SK-N-SH (cell line): Measurements from ENCODE around the gene KLHDC8A. TPM values are rescaled to one million over a fixed set of nuclear protein-coding genes. Genes with fewer than 3 reads are reported as not detected.

ENCODE experiments used
- CTCF ChIA-PET: fragments of 300-600, 350-600 bp; formaldehyde crosslinking; extraction: SDS; loops from one replicate; lab custom pipeline; 2021; lab: Yijun Ruan, JAX
- POLR2A ChIA-PET: fragments of 350-600 bp; sonication (Branson Sonifier 250); formaldehyde crosslinking; extraction: SDS; loops from one replicate; lab custom pipeline; 2020; ENCODE audit warnings: antibody characterized with exemption, inconsistent platforms; lab: Yijun Ruan, JAX
- DNase-seq: peaks from one replicate; pipeline ENCODE4 v3.0.0; 2012
- H2AFZ ChIP-seq: fragments of 200-600 bp; sonication (generic); 2 replicates; pipeline ENCODE4 v1.8.1; 2016; ENCODE audit warnings: antibody characterized with exemption, mild to moderate bottlenecking, low read depth
- H3F3A ChIP-seq: fragments of 200-600 bp; sonication (generic); replicated peaks from 2 replicates; pipeline ENCODE3; 2016; ENCODE audit warnings: antibody characterized with exemption, mild to moderate bottlenecking; ENCODE audit not compliant: insufficient read depth
- H3K27ac ChIP-seq, 2 experiments: fragments of 200-500 bp in 1 of 2; fragments of 200-600 bp in 1 of 2; sonication (Bioruptor generic) in 1 of 2; sonication (generic), shearing (Covaris generic) in 1 of 2; 2 replicates each; pipeline versions ENCODE4 v1.5.1 to v1.6.1; 2014 to 2016; ENCODE audit warnings: low read depth in 2 of 2, inconsistent platforms in 1 of 2, low read length in 1 of 2, mild to moderate bottlenecking in 1 of 2, mixed read lengths in 1 of 2
- H3K27me3 ChIP-seq: fragments of 200-600 bp; sonication (generic), shearing (Covaris generic); 2 replicates; pipeline ENCODE4 v1.6.1; 2016; ENCODE audit warnings: mixed run types; ENCODE audit not compliant: insufficient read depth
- H3K36me3 ChIP-seq, 2 experiments: fragments of 200-500 bp in 1 of 2; fragments of 200-600 bp in 1 of 2; sonication (Bioruptor generic) in 1 of 2; sonication (generic) in 1 of 2; replicated peaks in 1 of 2; 2 replicates each; pipeline versions ENCODE3 to v1.5.1; 2014 to 2016; ENCODE audit warnings: low read length in 1 of 2, mild to moderate bottlenecking in 1 of 2; ENCODE audit not compliant: insufficient read depth in 2 of 2, control insufficient read depth in 1 of 2
- H3K4me1 ChIP-seq, 2 experiments: fragments of 200-500 bp in 1 of 2; fragments of 200-600 bp in 1 of 2; sonication (Bioruptor generic) in 1 of 2; sonication (generic), shearing (Covaris generic) in 1 of 2; 2 replicates each; pipeline versions ENCODE4 v1.5.1 to v1.6.1; 2014 to 2016; ENCODE audit warnings: low read depth in 1 of 2, low read length in 1 of 2, mixed run types in 1 of 2; ENCODE audit not compliant: insufficient read depth in 2 of 2, control insufficient read depth in 1 of 2
- H3K4me2 ChIP-seq: fragments of 200-600 bp; sonication (generic), shearing (Covaris generic); 2 replicates; pipeline ENCODE4 v1.6.1; 2017; ENCODE audit warnings: mixed run types
- H3K4me3 ChIP-seq, 2 experiments: fragments of 200-500 bp in 1 of 2; fragments of 200-600 bp in 1 of 2; sonication (Bioruptor generic) in 1 of 2; sonication (generic), shearing (Covaris generic) in 1 of 2; 2 replicates each; pipeline versions ENCODE4 v1.5.1 to v1.8.1; 2014 to 2016; ENCODE audit warnings: low read depth in 2 of 2, inconsistent platforms in 1 of 2, low read length in 1 of 2, mild to moderate bottlenecking in 1 of 2, mixed read lengths in 1 of 2, moderate library complexity in 1 of 2
- H3K79me2 ChIP-seq: fragments of 200-600 bp; sonication (generic); 2 replicates; pipeline ENCODE4 v1.8.1; 2017; ENCODE audit warnings: mild to moderate bottlenecking; ENCODE audit not compliant: insufficient read depth
- H3K9ac ChIP-seq: fragments of 200-600 bp; sonication (generic); 2 replicates; pipeline ENCODE4 v1.6.1; 2017; ENCODE audit warnings: mixed run types
- H3K9me2 ChIP-seq: fragments of 200-600 bp; sonication (generic); 2 replicates; pipeline ENCODE4 v1.6.1; 2017; ENCODE audit warnings: mixed run types
- H3K9me3 ChIP-seq: fragments of 200-600 bp; sonication (generic); 2 replicates; pipeline ENCODE4 v1.6.1; 2017; ENCODE audit warnings: mixed run types, mild to moderate bottlenecking, moderate library complexity
- H4K20me1 ChIP-seq: fragments of 200-600 bp; sonication (generic); 2 replicates; pipeline ENCODE4 v1.6.1; 2017; ENCODE audit warnings: mild to moderate bottlenecking, mixed run types; ENCODE audit not compliant: insufficient read depth
- CHD2 ChIP-seq: fragments of 150-350 bp; IDR thresholded peaks from 2 replicates; pipeline ENCODE4 v1.6.1; 2018; ENCODE audit warnings: low read length; ENCODE audit not compliant: partially characterized antibody
- EZH2phosphoT487 ChIP-seq: fragments of 200-600 bp; sonication (generic); IDR thresholded peaks from 2 replicates; pipeline ENCODE4 v1.6.1; 2017; ENCODE audit warnings: low read depth, mixed run types, mild to moderate bottlenecking, antibody characterized with exemption, moderate library complexity, borderline replicate concordance
- GABPA ChIP-seq: IDR thresholded peaks from 2 replicates; pipeline ENCODE4 v1.4.0; 2012; ENCODE audit warnings: low read depth, mild to moderate bottlenecking
- GATA2 ChIP-seq: sonication (generic); formaldehyde crosslinking; IDR thresholded peaks from 2 replicates; pipeline ENCODE4 v1.5.0; 2020; ENCODE audit warnings: mild to moderate bottlenecking, missing genetic modification reagents
- MXI1 ChIP-seq: IDR thresholded peaks from 2 replicates; pipeline ENCODE4 v1.6.1; 2012; ENCODE audit warnings: mild to moderate bottlenecking, low read depth, low read length, improper control_type of control experiment
- PBX3 ChIP-seq: IDR thresholded peaks from 2 replicates; pipeline ENCODE4; 2012
- POLR2AphosphoS5 ChIP-seq: IDR thresholded peaks from 2 replicates; pipeline ENCODE4 v1.6.1; 2012; ENCODE audit warnings: low read depth, low read length
- REST ChIP-seq: IDR thresholded peaks from 2 replicates; pipeline ENCODE4 v1.6.1; 2012; ENCODE audit warnings: mild to moderate bottlenecking, low read depth, low read length, moderate library complexity
- RFX5 ChIP-seq: IDR thresholded peaks from 2 replicates; pipeline ENCODE4 v1.6.1; 2012; ENCODE audit warnings: mild to moderate bottlenecking, improper control_type of control experiment, low read length
- RXRA ChIP-seq: IDR thresholded peaks from 2 replicates; pipeline ENCODE4 v1.4.0; 2012; ENCODE audit warnings: low read depth, mild to moderate bottlenecking, borderline replicate concordance
- SIN3A ChIP-seq: IDR thresholded peaks from 2 replicates; pipeline ENCODE4 v1.6.1; 2012; ENCODE audit warnings: low read depth, mild to moderate bottlenecking, low read length, moderate library complexity, borderline replicate concordance
- SMC3 ChIP-seq: IDR thresholded peaks from 2 replicates; pipeline ENCODE4 v1.6.1; 2012; ENCODE audit warnings: low read depth, low read length, improper control_type of control experiment
- TAF1 ChIP-seq: IDR thresholded peaks from 2 replicates; pipeline ENCODE4 v1.6.1; 2012; ENCODE audit warnings: low read depth, mild to moderate bottlenecking, low read length, moderate library complexity, borderline replicate concordance
- TCF12 ChIP-seq: IDR thresholded peaks from 2 replicates; pipeline ENCODE4 v1.4.0; 2012
- WGBS: methylation state at CpG from one replicate; pipeline ENCODE4 v1.1.6; 2017; ENCODE audit warnings: low lambda C conversion rate; 5-methylcytosine and 5-hydroxymethylcytosine counted together
- polyA plus RNA-seq, 3 experiments: library from polyadenylated mRNA; depleted of rRNA; stranded (reverse); fragments of >200 nt; gene quantifications; 2 replicates each; pipeline ENCODE4 v1.2.3, GENCODE V29; 2012
- TF ChIP-seq, protein P1 (sequence below): fragments of 150-350 bp; IDR thresholded peaks from 2 replicates; pipeline ENCODE4 v1.6.1; 2017; ENCODE audit warnings: antibody characterized with exemption, low read length, low read depth, borderline replicate concordance
- TF ChIP-seq, protein P2 (sequence below): IDR thresholded peaks from 2 replicates; pipeline ENCODE4 v1.4.0; 2012; ENCODE audit warnings: low read depth, borderline replicate concordance
- TF ChIP-seq, protein P3 (sequence below): fragments of 150-350 bp; IDR thresholded peaks from 2 replicates; pipeline ENCODE4 v1.6.1; 2016; ENCODE audit warnings: mild to moderate bottlenecking, low read depth, low read length
- TF ChIP-seq, protein P4 (sequence below): IDR thresholded peaks from 2 replicates; pipeline ENCODE4 v1.4.0; 2012; ENCODE audit warnings: low read depth, borderline replicate concordance

Gene KLHDC8A
- polyA plus RNA-seq, 1 of the 3 experiments (the other 2 are of a cell fraction), result 0.02 TPM

DNA sequence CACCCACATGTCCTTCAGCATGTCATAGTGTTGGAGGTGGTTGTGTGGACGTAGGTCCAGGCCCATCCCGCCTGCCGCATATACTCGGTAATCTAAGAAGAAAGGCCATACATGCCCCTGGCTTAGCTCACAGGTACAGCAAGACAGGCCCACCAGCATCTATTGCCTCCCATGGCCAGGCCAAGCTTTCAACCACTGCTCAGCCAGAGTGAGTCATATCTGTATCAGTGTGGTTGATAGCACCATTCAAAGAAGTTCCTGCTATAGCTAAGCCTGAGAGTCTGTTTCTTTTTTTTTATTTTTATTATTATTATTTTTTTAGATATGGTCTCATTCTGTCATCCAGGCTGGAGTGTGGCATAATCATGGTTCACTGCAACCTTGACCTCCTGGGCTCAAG is 17.0 kb downstream of the KLHDC8A start:
- Histone ChIP-seq H3K9me3 (no peaks in the 10 kb centered on the region), H3K36me3 (no peaks in the 10 kb centered on the region), H3F3A (no peaks in the 10 kb centered on the region), H3K27ac (no peak overlapping the region), H3K4me3 (no peak overlapping the region), H4K20me1 (no peaks in the 10 kb centered on the region), H2AFZ (no peak overlapping the region), H3K9ac (no peak overlapping the region), H3K4me2 (no peak overlapping the region), H3K79me2 (no peaks in the 10 kb centered on the region), H3K27me3 (peaks cover 11% of the 10 kb centered on the region; the same call in 1 of the 2 replicates), H3K9me2 (no peaks in the 10 kb centered on the region), H3K4me1 (peaks cover 0 to 7% of the 10 kb centered on the region in 2 experiments; a peak in 1 of 4 replicates)
- WGBS, result 96% methylated on average over 4 of the region's 4 CpGs
- TF ChIP-seq EZH2phosphoT487, result no peak
- TF ChIP-seq RFX5, result no peak
- TF ChIP-seq TAF1, result no peak
- no peak for TF ChIP-seq GABPA
- TF ChIP-seq, protein P1, sequence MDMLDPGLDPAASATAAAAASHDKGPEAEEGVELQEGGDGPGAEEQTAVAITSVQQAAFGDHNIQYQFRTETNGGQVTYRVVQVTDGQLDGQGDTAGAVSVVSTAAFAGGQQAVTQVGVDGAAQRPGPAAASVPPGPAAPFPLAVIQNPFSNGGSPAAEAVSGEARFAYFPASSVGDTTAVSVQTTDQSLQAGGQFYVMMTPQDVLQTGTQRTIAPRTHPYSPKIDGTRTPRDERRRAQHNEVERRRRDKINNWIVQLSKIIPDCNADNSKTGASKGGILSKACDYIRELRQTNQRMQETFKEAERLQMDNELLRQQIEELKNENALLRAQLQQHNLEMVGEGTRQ, result no peak
- no peak for TF ChIP-seq MXI1
- no peak for TF ChIP-seq TCF12
- TF ChIP-seq SIN3A, result no peak
- TF ChIP-seq POLR2AphosphoS5, result no peak
- TF ChIP-seq, protein P2, sequence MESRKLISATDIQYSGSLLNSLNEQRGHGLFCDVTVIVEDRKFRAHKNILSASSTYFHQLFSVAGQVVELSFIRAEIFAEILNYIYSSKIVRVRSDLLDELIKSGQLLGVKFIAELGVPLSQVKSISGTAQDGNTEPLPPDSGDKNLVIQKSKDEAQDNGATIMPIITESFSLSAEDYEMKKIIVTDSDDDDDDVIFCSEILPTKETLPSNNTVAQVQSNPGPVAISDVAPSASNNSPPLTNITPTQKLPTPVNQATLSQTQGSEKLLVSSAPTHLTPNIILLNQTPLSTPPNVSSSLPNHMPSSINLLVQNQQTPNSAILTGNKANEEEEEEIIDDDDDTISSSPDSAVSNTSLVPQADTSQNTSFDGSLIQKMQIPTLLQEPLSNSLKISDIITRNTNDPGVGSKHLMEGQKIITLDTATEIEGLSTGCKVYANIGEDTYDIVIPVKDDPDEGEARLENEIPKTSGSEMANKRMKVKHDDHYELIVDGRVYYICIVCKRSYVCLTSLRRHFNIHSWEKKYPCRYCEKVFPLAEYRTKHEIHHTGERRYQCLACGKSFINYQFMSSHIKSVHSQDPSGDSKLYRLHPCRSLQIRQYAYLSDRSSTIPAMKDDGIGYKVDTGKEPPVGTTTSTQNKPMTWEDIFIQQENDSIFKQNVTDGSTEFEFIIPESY, result no peak
- no peak for TF ChIP-seq CHD2
- no peak for TF ChIP-seq RXRA
- no peak for TF ChIP-seq SMC3
- TF ChIP-seq PBX3, result no peak
- no peak for TF ChIP-seq REST
- no peak for TF ChIP-seq GATA2 (CRISPR knock-in tag)
- TF ChIP-seq, protein P3, sequence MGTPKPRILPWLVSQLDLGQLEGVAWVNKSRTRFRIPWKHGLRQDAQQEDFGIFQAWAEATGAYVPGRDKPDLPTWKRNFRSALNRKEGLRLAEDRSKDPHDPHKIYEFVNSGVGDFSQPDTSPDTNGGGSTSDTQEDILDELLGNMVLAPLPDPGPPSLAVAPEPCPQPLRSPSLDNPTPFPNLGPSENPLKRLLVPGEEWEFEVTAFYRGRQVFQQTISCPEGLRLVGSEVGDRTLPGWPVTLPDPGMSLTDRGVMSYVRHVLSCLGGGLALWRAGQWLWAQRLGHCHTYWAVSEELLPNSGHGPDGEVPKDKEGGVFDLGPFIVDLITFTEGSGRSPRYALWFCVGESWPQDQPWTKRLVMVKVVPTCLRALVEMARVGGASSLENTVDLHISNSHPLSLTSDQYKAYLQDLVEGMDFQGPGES, result no peak
- TF ChIP-seq, protein P4, sequence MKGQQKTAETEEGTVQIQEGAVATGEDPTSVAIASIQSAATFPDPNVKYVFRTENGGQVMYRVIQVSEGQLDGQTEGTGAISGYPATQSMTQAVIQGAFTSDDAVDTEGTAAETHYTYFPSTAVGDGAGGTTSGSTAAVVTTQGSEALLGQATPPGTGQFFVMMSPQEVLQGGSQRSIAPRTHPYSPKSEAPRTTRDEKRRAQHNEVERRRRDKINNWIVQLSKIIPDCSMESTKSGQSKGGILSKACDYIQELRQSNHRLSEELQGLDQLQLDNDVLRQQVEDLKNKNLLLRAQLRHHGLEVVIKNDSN, result no peak
- no peak for DNase-seq
- ChIA-PET CTCF (interaction anchor here (0.9 to 3.7 kb wide), 8 partner anchors 9 to 185 kb away, joined by 3 to 22 read pairs (median 6); no protein-coding TSS in a partner anchor), POLR2A (no interaction called here)
